NCI-H146 treated with DMSO at 0.1 percent for 48 hours (cell line): ENCODE results near the gene ZAR1.

Source experiments
- DNase-seq: peaks from one replicate; lab custom pipeline; 2025; ENCODE audit not compliant: unreplicated experiment; lab: John Stamatoyannopoulos, UW

Gene ZAR1

GRCh38 chr4:48489683-48490011 lies 405 bp upstream of the ZAR1 start:
- DNase-seq, result peak; percentile 35

- no peak for DNase-seq
Measured at GRCh38 chr4:48490680-48491513, 845 bp downstream of the ZAR1 start.

- no peak for DNase-seq
Measured at GRCh38 chr4:48491514-48492176, 1.6 kb downstream of the ZAR1 start.

GRCh38 chr4:48493452-48494100 lies 3.5 kb downstream of the ZAR1 start:
- no peak for DNase-seq

- DNase-seq, result no peak
Measured at GRCh38 chr4:48495941-48496340, 5.9 kb downstream of the ZAR1 start.

- DNase-seq, result no peak
Measured at GRCh38 chr4:48498895-48499294, 8.8 kb downstream of the ZAR1 start.

- DNase-seq, result no peak
Measured at GRCh38 chr4:48499551-48500066, 9.6 kb downstream of the ZAR1 start.

GRCh38 chr4:48503233-48504025 lies 13.4 kb downstream of the ZAR1 start:
- no peak for DNase-seq

- DNase-seq, result no peak
Measured at GRCh38 chr4:48504026-48504330, 13.9 kb downstream of the ZAR1 start.

- no peak for DNase-seq
Measured at GRCh38 chr4:48504352-48504751, 14.3 kb downstream of the ZAR1 start.

GRCh38 chr4:48506716-48507115 lies 16.7 kb downstream of the ZAR1 start:
- DNase-seq, result no peak

- DNase-seq, result no peak
Measured at GRCh38 chr4:48509543-48509942, 19.5 kb downstream of the ZAR1 start.

GRCh38 chr4:48518143-48518542 lies 28.1 kb downstream of the ZAR1 start:
- no peak for DNase-seq

GRCh38 chr4:48526406-48526805 lies 36.4 kb downstream of the ZAR1 start:
- DNase-seq, result no peak

- DNase-seq, result peak; percentile 77
Measured at GRCh38 chr4:48538358-48538757, 48.3 kb downstream of the ZAR1 start.

GRCh38 chr4:48539597-48539996 lies 49.5 kb downstream of the ZAR1 start:
- DNase-seq, result no peak

- no peak for DNase-seq
Measured at GRCh38 chr4:48542888-48543287, 52.8 kb downstream of the ZAR1 start.

- DNase-seq, result no peak
Measured at GRCh38 chr4:48543796-48544195, 53.7 kb downstream of the ZAR1 start.
